Caco-2 (cell line): Measurements from ENCODE around the gene COL9A3. TPM values are rescaled to one million over a fixed set of nuclear protein-coding genes. Genes with fewer than 3 reads are reported as not detected.

Source experiments
- BruUV-seq: library from RNA; stranded (reverse); fragments of 400-500 nt; replicated peaks from 2 replicates; lab custom pipeline; 2021; lab: Mats Ljungman, UMichigan
- CTCF ChIA-PET: fragments of 300-600 bp; sonication (Branson Sonifier 250); formaldehyde crosslinking; loops from one replicate; lab custom pipeline; 2022; ENCODE audit warnings: antibody characterized with exemption; lab: Charles Lee
- POLR2A ChIA-PET: fragments of 300-600 bp; sonication (Branson Sonifier 250); formaldehyde crosslinking; loops from one replicate; lab custom pipeline; 2022; ENCODE audit warnings: antibody characterized with exemption; lab: Charles Lee
- DNase-seq, 2 experiments: peaks; one replicate each; pipeline versions ENCODE4 v3.0.0 to v3.0.0-alpha.2; 2020 to 2022
- H3K27me3 ChIP-seq: replicated peaks from 2 replicates; pipeline ENCODE4 v1.6.0; 2011; ENCODE audit warnings: low read length; ENCODE audit not compliant: control insufficient read depth, insufficient read depth
- H3K36me3 ChIP-seq: 2 replicates; pipeline ENCODE4 v1.5.1; 2011; ENCODE audit warnings: low read length; ENCODE audit not compliant: control insufficient read depth, insufficient read depth
- H3K4me1 ChIP-seq: fragments of 250-450 bp; sonication (Bioruptor Pico); 2 replicates; pipeline ENCODE4 v1.5.1; 2020; ENCODE audit warnings: mild to moderate bottlenecking
- H3K4me3 ChIP-seq: 2 replicates; pipeline ENCODE4 v1.5.1; 2011; ENCODE audit warnings: low read depth, mild to moderate bottlenecking, control low read depth, low read length
- H3K9me3 ChIP-seq: fragments of 250-450 bp; sonication (Bioruptor Pico); 2 replicates; pipeline ENCODE4 v1.5.1; 2020; ENCODE audit warnings: mild to moderate bottlenecking, moderate library complexity
- H3K27ac Mint-ChIP-seq: one replicate; pipeline ENCODE4 v1.8.0; 2022; ENCODE audit warnings: mixed read lengths; ENCODE audit not compliant: unreplicated experiment
- H3K27me3 Mint-ChIP-seq: one replicate; pipeline ENCODE4 v1.8.0; 2022; ENCODE audit warnings: mixed read lengths; ENCODE audit not compliant: insufficient read depth, unreplicated experiment
- H3K36me3 Mint-ChIP-seq: one replicate; pipeline ENCODE4 v1.8.0; 2022; ENCODE audit warnings: mild to moderate bottlenecking, mixed read lengths; ENCODE audit not compliant: insufficient read depth, unreplicated experiment
- H3K4me1 Mint-ChIP-seq: one replicate; pipeline ENCODE4 v1.8.0; 2022; ENCODE audit warnings: low read depth, mixed read lengths; ENCODE audit not compliant: unreplicated experiment
- H3K4me3 Mint-ChIP-seq: one replicate; pipeline ENCODE4 v1.8.0; 2022; ENCODE audit warnings: mild to moderate bottlenecking, moderate library complexity, mixed read lengths; ENCODE audit not compliant: unreplicated experiment
- H3K9me3 Mint-ChIP-seq: one replicate; pipeline ENCODE4 v1.8.0; 2022; ENCODE audit warnings: mixed read lengths; ENCODE audit not compliant: unreplicated experiment
- intact Hi-C: fragments of 100-400 bp; cut with micrococcal nuclease; formaldehyde crosslinking; loops from one replicate; pipeline ENCODE4 v1.10.0; 2022; ENCODE audit not compliant: unreplicated experiment
- total RNA-seq: library from RNA; stranded (reverse); gene quantifications from 2 replicates; pipeline ENCODE4 v1.2.3, GENCODE V29; 2022
- TF ChIP-seq, protein P1 (sequence below), 2 experiments: fragments of 200-600 bp in 1 of 2; IDR thresholded peaks; 1 replicate in 1 of 2; 2 replicates in 1 of 2; pipeline versions ENCODE4 v1.5.1 to v1.8.0; 2011 to 2022; ENCODE audit warnings: antibody characterized with exemption in 1 of 2, control low read depth in 1 of 2, inconsistent platforms in 1 of 2, low read depth in 1 of 2, low read length in 1 of 2, mild to moderate bottlenecking in 1 of 2, moderate library complexity in 1 of 2; ENCODE audit not compliant: insufficient read depth in 1 of 2, severe bottlenecking in 1 of 2, unreplicated experiment in 1 of 2

The COL9A3 gene
- total RNA-seq, 1 experiment from 2014 or later = 6.4 TPM

DNA sequence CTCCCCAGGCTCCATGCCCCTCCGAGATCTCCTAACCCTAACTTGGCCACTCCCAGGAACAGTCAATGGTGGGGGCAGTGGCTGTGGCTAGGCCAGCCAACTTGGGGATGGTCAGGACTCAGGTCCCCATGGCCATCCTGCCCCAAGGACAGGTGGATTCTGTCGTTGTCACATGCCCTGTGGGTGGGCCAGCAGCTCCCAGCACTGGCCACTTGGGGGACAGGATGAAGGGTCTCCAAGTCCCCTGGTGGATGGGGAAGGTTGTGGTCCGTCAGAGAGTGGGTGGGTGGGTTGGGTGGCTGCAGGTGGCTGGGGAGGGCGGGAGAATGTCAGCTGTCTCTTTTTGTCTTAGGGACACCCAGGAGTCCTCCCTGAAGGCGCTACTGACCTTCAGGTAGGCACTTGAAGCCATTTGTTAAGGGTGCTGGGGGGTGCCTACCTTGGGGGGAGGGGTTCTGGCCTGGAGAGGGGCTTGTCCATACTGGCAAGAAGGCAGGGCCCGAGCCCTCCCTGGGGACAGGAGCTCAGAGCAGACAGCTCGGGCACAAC lies 5.5 kb downstream of the COL9A3 start:
- ChIA-PET CTCF (interaction anchor here (0.6 to 1.7 kb wide), 18 partner anchors 10 to 539 kb away, joined by 3 to 10 read pairs (median 5); partner anchors contain the start of gene TCFL5), POLR2A (interaction anchor here (1.0 kb wide), 1 partner anchor 28 kb away, joined by 4 read pairs; no protein-coding TSS in a partner anchor)
- Mint-ChIP-seq H3K9me3 (no peaks in the 10 kb centered on the region), H3K27ac (no peak overlapping the region), H3K4me1 (no peaks in the 10 kb centered on the region), H3K36me3 (no peaks in the 10 kb centered on the region), H3K4me3 (no peak overlapping the region), H3K27me3 (no peaks in the 10 kb centered on the region)
- Histone ChIP-seq H3K4me3 (no peak overlapping the region), H3K36me3 (no peaks in the 10 kb centered on the region), H3K27me3 (no peaks in the 10 kb centered on the region), H3K4me1 (peaks cover 6% of the 10 kb centered on the region), H3K9me3 (no peaks in the 10 kb centered on the region)
- intact Hi-C loops = no loop called here
- DNase-seq = no peak
- TF ChIP-seq, protein P1, sequence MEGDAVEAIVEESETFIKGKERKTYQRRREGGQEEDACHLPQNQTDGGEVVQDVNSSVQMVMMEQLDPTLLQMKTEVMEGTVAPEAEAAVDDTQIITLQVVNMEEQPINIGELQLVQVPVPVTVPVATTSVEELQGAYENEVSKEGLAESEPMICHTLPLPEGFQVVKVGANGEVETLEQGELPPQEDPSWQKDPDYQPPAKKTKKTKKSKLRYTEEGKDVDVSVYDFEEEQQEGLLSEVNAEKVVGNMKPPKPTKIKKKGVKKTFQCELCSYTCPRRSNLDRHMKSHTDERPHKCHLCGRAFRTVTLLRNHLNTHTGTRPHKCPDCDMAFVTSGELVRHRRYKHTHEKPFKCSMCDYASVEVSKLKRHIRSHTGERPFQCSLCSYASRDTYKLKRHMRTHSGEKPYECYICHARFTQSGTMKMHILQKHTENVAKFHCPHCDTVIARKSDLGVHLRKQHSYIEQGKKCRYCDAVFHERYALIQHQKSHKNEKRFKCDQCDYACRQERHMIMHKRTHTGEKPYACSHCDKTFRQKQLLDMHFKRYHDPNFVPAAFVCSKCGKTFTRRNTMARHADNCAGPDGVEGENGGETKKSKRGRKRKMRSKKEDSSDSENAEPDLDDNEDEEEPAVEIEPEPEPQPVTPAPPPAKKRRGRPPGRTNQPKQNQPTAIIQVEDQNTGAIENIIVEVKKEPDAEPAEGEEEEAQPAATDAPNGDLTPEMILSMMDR (IDR thresholded peaks at IDR 0.05; ENCODE audit: insufficient read depth in 1 of 2, low read depth in 1 of 2, low read length in 1 of 2, severe bottlenecking in 1 of 2, unreplicated experiment in 1 of 2) = peak in 1 of 2 experiments; percentile 38
- no TSS peak for BruUV-seq

DNA sequence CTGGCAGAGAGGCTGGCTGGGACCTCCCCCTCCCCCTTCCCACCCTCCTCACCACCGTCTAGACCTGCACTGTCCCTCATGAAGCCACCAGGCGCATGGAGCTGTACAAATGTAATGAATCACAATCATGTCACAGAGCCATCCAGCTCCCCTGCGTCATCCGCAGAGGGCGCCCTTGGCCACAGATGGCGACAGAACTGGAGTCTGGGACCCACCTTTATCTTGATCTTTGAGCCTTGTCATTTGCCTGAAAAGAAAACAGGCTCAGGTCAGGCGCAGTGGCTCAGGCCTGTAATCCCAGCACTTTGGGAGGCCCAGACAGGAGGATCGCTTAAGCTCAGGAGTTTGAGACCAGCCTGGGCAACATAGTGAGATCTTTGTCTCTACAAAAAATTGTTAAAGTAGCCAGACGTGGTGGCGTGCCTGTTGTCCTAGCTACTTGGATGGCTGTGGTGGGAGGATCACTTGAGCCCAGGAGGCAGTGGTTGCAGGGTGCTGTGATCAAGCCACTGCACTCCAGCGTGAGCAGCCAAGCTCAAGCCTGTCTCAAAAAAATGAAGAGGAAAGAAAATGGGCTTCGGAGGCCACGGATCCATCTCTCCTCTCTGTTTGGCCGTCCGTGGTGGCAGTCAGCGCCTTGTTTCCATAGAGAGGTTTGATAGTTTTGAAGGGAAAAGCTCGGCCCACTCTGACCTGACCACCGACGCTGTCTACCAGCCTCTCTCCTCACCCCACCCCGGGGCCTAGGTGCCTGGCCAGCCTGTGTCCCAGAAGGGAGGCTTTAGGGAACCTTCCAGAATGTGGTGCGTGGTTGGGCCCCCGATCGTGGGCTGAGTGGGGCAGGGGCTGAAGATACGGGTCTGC lies 6.2 kb downstream of the COL9A3 start:
- Histone ChIP-seq H3K4me3 (no peak overlapping the region), H3K36me3 (no peaks in the 10 kb centered on the region), H3K27me3 (no peaks in the 10 kb centered on the region), H3K9me3 (no peaks in the 10 kb centered on the region), H3K4me1 (peaks cover 5% of the 10 kb centered on the region)
- peak; percentile 83 to 88 for DNase-seq
- Mint-ChIP-seq H3K27ac (peak overlapping the region; percentile 29), H3K36me3 (no peaks in the 10 kb centered on the region), H3K4me3 (no peak overlapping the region), H3K4me1 (no peaks in the 10 kb centered on the region), H3K27me3 (no peaks in the 10 kb centered on the region), H3K9me3 (no peaks in the 10 kb centered on the region)
- ChIA-PET POLR2A (interaction anchor here (1.0 kb wide), 1 partner anchor 29 kb away, joined by 4 read pairs; no protein-coding TSS in a partner anchor), CTCF (interaction anchor here (0.6 to 1.7 kb wide), 17 partner anchors 9 to 539 kb away, joined by 3 to 10 read pairs (median 5); partner anchors contain the start of gene TCFL5)
- intact Hi-C loops = no loop called here
- TF ChIP-seq, protein P1 (IDR thresholded peaks at IDR 0.05; ENCODE audit: insufficient read depth in 1 of 2, low read depth in 1 of 2, low read length in 1 of 2, severe bottlenecking in 1 of 2, unreplicated experiment in 1 of 2) = peak; percentile 36 to 60
- no TSS peak for BruUV-seq

DNA sequence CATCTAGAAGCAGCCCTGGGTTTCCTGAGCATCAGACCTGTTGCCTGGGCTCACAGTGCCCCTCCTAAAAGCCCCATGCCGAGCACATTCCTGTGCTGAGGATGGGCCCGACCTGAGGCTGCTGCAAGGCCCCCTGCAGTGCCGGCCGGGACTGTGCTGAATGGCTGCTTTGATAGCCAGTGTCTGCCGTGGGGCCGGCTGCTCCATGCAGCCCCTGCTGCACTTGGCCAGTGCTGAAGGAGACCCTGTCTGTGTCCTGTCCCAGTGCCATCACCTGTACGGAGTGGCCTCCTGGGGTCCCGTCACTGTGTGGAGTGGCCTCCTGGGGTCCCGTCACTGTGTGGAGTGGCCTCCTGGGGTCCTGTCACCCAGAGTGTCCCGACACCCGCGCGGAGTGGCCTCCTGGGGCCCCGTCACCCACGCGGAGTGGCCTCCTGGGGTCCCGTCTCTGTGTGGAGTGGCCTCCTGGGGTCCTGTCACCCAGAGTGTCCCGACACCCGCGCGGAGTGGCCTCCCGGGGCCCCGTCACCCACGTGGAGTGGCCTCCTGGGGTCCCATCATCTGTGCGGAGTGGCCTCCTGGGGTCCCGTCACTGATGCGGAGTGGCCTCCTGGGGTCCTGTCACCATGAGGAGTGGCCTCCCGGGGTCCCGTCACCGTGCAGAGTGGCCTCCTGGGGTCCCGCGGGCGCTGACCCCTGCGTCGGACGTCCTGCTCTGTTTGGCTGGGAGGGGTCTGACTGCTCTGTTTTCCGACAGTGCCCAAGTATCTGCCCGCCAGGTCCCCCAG lies 7.0 kb downstream of the COL9A3 start:
- ChIA-PET POLR2A (no interaction called here), CTCF (interaction anchor here (1.4 to 1.7 kb wide), 4 partner anchors 9 to 70 kb away, joined by 5 to 10 read pairs (median 6); partner anchors contain the start of gene TCFL5)
- intact Hi-C loops = no loop called here
- TF ChIP-seq, protein P1 (IDR thresholded peaks at IDR 0.05; ENCODE audit: insufficient read depth in 1 of 2, low read depth in 1 of 2, low read length in 1 of 2, severe bottlenecking in 1 of 2, unreplicated experiment in 1 of 2) = no peak
- BruUV-seq = no TSS peak
- Mint-ChIP-seq H3K4me1 (no peaks in the 10 kb centered on the region), H3K27ac (no peak overlapping the region), H3K36me3 (no peaks in the 10 kb centered on the region), H3K27me3 (no peaks in the 10 kb centered on the region), H3K4me3 (no peak overlapping the region), H3K9me3 (no peaks in the 10 kb centered on the region)
- Histone ChIP-seq H3K36me3 (no peaks in the 10 kb centered on the region), H3K9me3 (no peaks in the 10 kb centered on the region), H3K27me3 (no peaks in the 10 kb centered on the region), H3K4me1 (peaks cover 5% of the 10 kb centered on the region), H3K4me3 (no peak overlapping the region)
- no peak for DNase-seq
